HG02870 (cell line): ENCODE data around the gene KRT9.
"Not testable (repeated sequence)": the region's sequence is repeated elsewhere in the genome, so short reads cannot be mapped to it uniquely, and the experiment has no call there.

Experiments
- ATAC-seq: cut with Tn5 transposase; IDR thresholded peaks from one replicate; pipeline ENCODE4 v1.9.1; 2021; ENCODE audit warnings: mild to moderate bottlenecking, moderate library complexity; ENCODE audit not compliant: unreplicated experiment

KRT9 gene

GRCh38 chr17:41571561-41572434 is at the start of gene KRT9:
Gene KRT9 (minus strand): TSS chr17:41572059. CDS start chr17:41571992, 67 bp downstream.
- ATAC-seq = no peak

- not testable (repeated sequence) for ATAC-seq
Observed at GRCh38 chr17:41621435-41621817, 49.6 kb upstream of the KRT9 start.

GRCh38 chr17:41620583-41621434 is 49.0 kb upstream of the KRT9 start:
- no peak for ATAC-seq

GRCh38 chr17:41619927-41620582 is 48.2 kb upstream of the KRT9 start:
- not testable (repeated sequence) for ATAC-seq

- no peak for ATAC-seq
Observed at GRCh38 chr17:41619036-41619926, 47.4 kb upstream of the KRT9 start.

- no peak for ATAC-seq
Observed at GRCh38 chr17:41618341-41619035, 46.6 kb upstream of the KRT9 start.

GRCh38 chr17:41617698-41618097 is 45.8 kb upstream of the KRT9 start:
- ATAC-seq = no peak

- no peak for ATAC-seq
Observed at GRCh38 chr17:41617136-41617535, 45.3 kb upstream of the KRT9 start.

- not testable (repeated sequence) for ATAC-seq
Observed at GRCh38 chr17:41616486-41616885, 44.6 kb upstream of the KRT9 start.

- no peak for ATAC-seq
Observed at GRCh38 chr17:41615454-41615853, 43.6 kb upstream of the KRT9 start.

GRCh38 chr17:41614767-41615166 is 42.9 kb upstream of the KRT9 start:
- ATAC-seq = not testable (repeated sequence)

GRCh38 chr17:41614098-41614497 is 42.2 kb upstream of the KRT9 start:
- ATAC-seq = no peak

GRCh38 chr17:41613277-41614082 is 41.6 kb upstream of the KRT9 start:
- ATAC-seq = no peak

- ATAC-seq = not testable (repeated sequence)
Observed at GRCh38 chr17:41612376-41613160, 40.7 kb upstream of the KRT9 start, which contains the start of gene KRT16. Gene KRT16 (minus strand): TSS chr17:41612767. CDS start chr17:41612688, 79 bp downstream.

- no peak for ATAC-seq
Observed at GRCh38 chr17:41610965-41611640, 39.2 kb upstream of the KRT9 start.

GRCh38 chr17:41610061-41610517 is 38.2 kb upstream of the KRT9 start:
- not testable (repeated sequence) for ATAC-seq

- ATAC-seq = not testable (repeated sequence)
Observed at GRCh38 chr17:41606930-41607329, 35.1 kb upstream of the KRT9 start.
